Muscle layer of colon (tissue), 2 donors: ENCODE data around the gene COL8A2.
A peak's percentile ranks its signal among the peaks of the same experiment; 100 is the strongest.

Source experiments
- H3K27ac ChIP-seq: one replicate; pipeline ENCODE4 v1.7.0; 2013; ENCODE audit warnings: low read depth, mild to moderate bottlenecking, low read length, moderate library complexity
- H3K27me3 ChIP-seq, 2 donors: one replicate each; pipeline ENCODE4 v1.7.0; 2013; ENCODE audit warnings: low read length in 2 of 2, mild to moderate bottlenecking in 2 of 2; ENCODE audit not compliant: insufficient read depth in 2 of 2, control insufficient read depth in 1 of 2
- H3K36me3 ChIP-seq: one replicate; pipeline ENCODE4 v1.7.0; 2013; ENCODE audit warnings: mild to moderate bottlenecking, low read length; ENCODE audit not compliant: insufficient read depth
- H3K4me1 ChIP-seq: one replicate; pipeline ENCODE4 v1.7.0; 2013; ENCODE audit warnings: mild to moderate bottlenecking, low read length; ENCODE audit not compliant: insufficient read depth
- H3K4me3 ChIP-seq, 2 donors: one replicate each; pipeline ENCODE4 v1.7.0; 2013; ENCODE audit warnings: low read length in 2 of 2, low read depth in 1 of 2, mild to moderate bottlenecking in 1 of 2, moderate library complexity in 1 of 2
- H3K9ac ChIP-seq: one replicate; pipeline ENCODE4 v1.7.0; 2013; ENCODE audit warnings: low read length
- H3K9me3 ChIP-seq: one replicate; pipeline ENCODE4 v1.7.0; 2013; ENCODE audit warnings: mild to moderate bottlenecking, low read length
- donor health status: abdominal sarcoma.
- donor health status: Adenocarcinoma of cecum.

Gene COL8A2

GRCh38 chr1:36093929-36094328 lies 31.1 kb downstream of the COL8A2 start:
- no peak overlapping the region for H3K27ac ChIP-seq
- no peak overlapping the region for H3K9ac ChIP-seq
- H3K36me3 ChIP-seq: peaks cover 46% of the 10 kb centered on the region
- no peaks in the 10 kb centered on the region for H3K9me3 ChIP-seq
- peaks cover 22% of the 10 kb centered on the region for H3K4me1 ChIP-seq
- no peak overlapping the region for H3K4me3 ChIP-seq
- H3K27me3 ChIP-seq: no peaks in the 10 kb centered on the region

- Histone ChIP-seq H3K9ac (no peak overlapping the region), H3K36me3 (peaks cover 46% of the 10 kb centered on the region), H3K4me3 (no peak overlapping the region), H3K27ac (no peak overlapping the region), H3K4me1 (peaks cover 25% of the 10 kb centered on the region), H3K27me3 (no peaks in the 10 kb centered on the region), H3K9me3 (no peaks in the 10 kb centered on the region)
Observed at GRCh38 chr1:36093226-36093625, 31.8 kb downstream of the COL8A2 start.

DNA sequence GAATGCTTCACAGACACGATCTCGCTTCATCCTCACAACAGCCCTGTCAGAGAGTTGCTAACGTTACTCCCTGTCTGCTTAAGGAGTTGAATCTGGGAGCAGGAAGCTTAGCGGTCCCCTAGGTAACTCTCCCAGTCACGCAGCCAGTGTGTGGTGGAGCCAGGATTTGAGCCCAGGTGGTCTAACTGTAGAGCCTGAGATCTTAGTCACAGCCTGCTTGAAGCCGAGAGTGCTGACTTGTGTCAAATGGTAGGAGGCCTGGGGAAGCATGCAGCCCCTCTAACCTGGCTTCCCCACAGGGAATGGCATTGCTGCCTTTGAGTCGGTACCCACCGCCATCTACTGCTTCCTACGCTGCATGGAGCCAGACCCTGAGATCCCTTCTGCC lies 32.2 kb downstream of the COL8A2 start:
- Histone ChIP-seq H3K27me3 (no peaks in the 10 kb centered on the region), H3K36me3 (peaks cover 46% of the 10 kb centered on the region), H3K9ac (no peak overlapping the region), H3K4me1 (peaks cover 26% of the 10 kb centered on the region), H3K27ac (no peak overlapping the region), H3K4me3 (no peak overlapping the region), H3K9me3 (no peaks in the 10 kb centered on the region)

DNA sequence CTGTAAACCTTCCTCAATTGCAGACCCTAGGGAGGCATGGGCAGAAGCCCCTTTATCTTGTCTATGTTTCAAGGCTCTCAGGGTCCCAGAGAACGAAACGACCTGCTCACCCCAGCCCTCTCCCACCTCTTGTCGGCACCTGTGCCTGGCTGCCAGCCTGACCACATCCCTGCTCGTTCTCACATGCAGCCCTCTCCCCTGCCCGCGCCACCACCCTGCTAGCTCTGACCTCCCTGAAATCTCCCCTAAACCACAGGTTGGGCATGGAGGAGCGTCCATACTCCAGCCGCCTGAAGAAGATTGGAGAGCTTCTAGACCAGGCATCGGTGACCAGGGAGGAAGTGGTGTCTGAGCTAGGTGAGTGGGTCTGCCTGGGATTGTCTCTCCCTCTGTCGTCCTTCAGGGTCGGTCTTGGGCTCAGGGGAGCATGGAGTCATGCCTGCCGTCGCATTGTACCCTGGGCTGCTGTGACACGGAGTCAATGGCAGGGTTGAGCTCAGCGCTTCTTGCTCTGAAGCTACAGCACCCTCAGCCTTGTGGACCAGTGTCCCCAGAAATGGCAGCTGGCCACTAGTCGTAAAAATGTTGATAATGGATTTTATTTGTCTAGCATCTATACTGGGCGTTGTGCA lies 32.7 kb downstream of the COL8A2 start:
- Histone ChIP-seq H3K9me3 (no peaks in the 10 kb centered on the region), H3K4me1 (peaks cover 26% of the 10 kb centered on the region), H3K36me3 (peaks cover 46% of the 10 kb centered on the region), H3K27ac (no peak overlapping the region), H3K4me3 (no peak overlapping the region), H3K27me3 (no peaks in the 10 kb centered on the region), H3K9ac (no peak overlapping the region)

DNA sequence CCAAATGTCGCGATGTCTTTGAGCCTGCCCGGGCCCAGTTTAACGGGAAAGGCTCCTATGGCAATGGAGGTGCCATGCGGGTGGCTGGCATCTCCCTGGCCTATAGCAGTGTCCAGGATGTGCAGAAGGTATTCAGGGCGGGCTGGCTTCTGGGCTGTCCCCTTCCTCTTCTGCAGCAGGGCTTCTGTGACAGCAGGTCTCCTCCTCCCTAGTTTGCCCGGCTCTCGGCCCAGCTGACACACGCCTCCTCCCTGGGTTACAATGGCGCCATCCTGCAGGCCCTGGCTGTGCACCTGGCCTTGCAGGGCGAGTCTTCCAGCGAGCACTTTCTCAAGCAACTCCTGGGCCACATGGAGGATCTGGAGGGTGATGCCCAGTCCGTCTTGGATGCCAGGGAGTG lies 33.3 kb downstream of the COL8A2 start:
- H3K9ac ChIP-seq: no peak overlapping the region

GRCh38 chr1:36091141-36091540 lies 33.9 kb downstream of the COL8A2 start:
- no peak overlapping the region for H3K27ac ChIP-seq
- H3K4me3 ChIP-seq: no peak overlapping the region
- H3K9ac ChIP-seq: no peak overlapping the region
- H3K27me3 ChIP-seq: no peaks in the 10 kb centered on the region
- H3K36me3 ChIP-seq: peaks cover 46% of the 10 kb centered on the region
- H3K4me1 ChIP-seq: peaks cover 26% of the 10 kb centered on the region
- no peaks in the 10 kb centered on the region for H3K9me3 ChIP-seq

More for the DNA sequence above, 33.3 kb downstream of the COL8A2 start:
- Histone ChIP-seq H3K9me3 (no peaks in the 10 kb centered on the region), H3K4me1 (peaks cover 26% of the 10 kb centered on the region), H3K27ac (no peak overlapping the region), H3K27me3 (no peaks in the 10 kb centered on the region), H3K4me3 (no peak overlapping the region), H3K36me3 (peaks cover 46% of the 10 kb centered on the region)

GRCh38 chr1:36089393-36090121 lies 35.5 kb downstream of the COL8A2 start:
- H3K9ac ChIP-seq: peak overlapping the region; percentile 57
- peaks cover 0 to 5% of the 10 kb centered on the region in 2 donors for H3K27me3 ChIP-seq
- H3K4me3 ChIP-seq: peak overlapping the region; percentile 86 to 100
- peaks cover 38% of the 10 kb centered on the region for H3K36me3 ChIP-seq
- H3K9me3 ChIP-seq: no peaks in the 10 kb centered on the region
- peaks cover 27% of the 10 kb centered on the region for H3K4me1 ChIP-seq
- peak overlapping the region; percentile 87 for H3K27ac ChIP-seq

- Histone ChIP-seq H3K9ac (peak within 1 kb of the TSS; percentile 57), H3K27ac (peak within 1 kb of the TSS; percentile 87), H3K4me1 (peaks cover 25% of the 10 kb centered on the region), H3K9me3 (no peaks in the 10 kb centered on the region), H3K4me3 (peak within 1 kb of the TSS; percentile 86 to 100), H3K27me3 (peaks cover 0 to 9% of the 10 kb centered on the region in 2 donors), H3K36me3 (peaks cover 30% of the 10 kb centered on the region)
Observed at GRCh38 chr1:36088577-36089392, 36.2 kb downstream of the COL8A2 start, which contains the start of gene ADPRS. Gene ADPRS (plus strand): TSS chr1:36088892. CDS start chr1:36088905, 13 bp downstream.

GRCh38 chr1:36088265-36088576 lies 36.8 kb downstream of the COL8A2 start:
- Histone ChIP-seq H3K4me3 (peak overlapping the region; percentile 86 to 100), H3K9ac (no peak overlapping the region), H3K27me3 (peaks cover 0 to 9% of the 10 kb centered on the region in 2 donors), H3K27ac (peak overlapping the region; percentile 76), H3K9me3 (no peaks in the 10 kb centered on the region), H3K36me3 (peaks cover 24% of the 10 kb centered on the region), H3K4me1 (peaks cover 24% of the 10 kb centered on the region)

GRCh38 chr1:36087233-36088123 lies 37.5 kb downstream of the COL8A2 start:
- peaks cover 20% of the 10 kb centered on the region for H3K4me1 ChIP-seq
- peak overlapping the region in 1 of 2 donors; percentile 100 for H3K4me3 ChIP-seq
- H3K9ac ChIP-seq: no peak overlapping the region
- H3K36me3 ChIP-seq: peaks cover 17% of the 10 kb centered on the region
- peaks cover 0 to 9% of the 10 kb centered on the region in 2 donors for H3K27me3 ChIP-seq
- no peak overlapping the region for H3K27ac ChIP-seq
- H3K9me3 ChIP-seq: no peaks in the 10 kb centered on the region
